ENCODE data around the gene HUWE1.

HUWE1 gene

GRCh38 chrX:53682885-53683555 lies 3.5 kb downstream of the HUWE1 start:
- in situ Hi-C loops (cut with HindIII; ENCODE audit: low pct_unique_long_range_greater_than_20kb, low sequenced_read_pairs), result no loop called here
- peak in 1 of 2 experiments; percentile 71 for DNase-seq (ENCODE audit: low read depth in 1 of 2, low spot score in 1 of 2)
- no peak for TF ChIP-seq JUND (IDR thresholded peaks at IDR 0.05; ENCODE audit: low read depth)

GRCh38 chrX:53681661-53682060 lies 4.9 kb downstream of the HUWE1 start:
- no peak for TF ChIP-seq JUND (IDR thresholded peaks at IDR 0.05; ENCODE audit: low read depth)
- in situ Hi-C loops (cut with HindIII; ENCODE audit: low pct_unique_long_range_greater_than_20kb, low sequenced_read_pairs), result no loop called here
- DNase-seq (ENCODE audit: low read depth in 1 of 2, low spot score in 1 of 2), result no peak

GRCh38 chrX:53678667-53679066 lies 7.9 kb downstream of the HUWE1 start:
- TF ChIP-seq JUND (IDR thresholded peaks at IDR 0.05; ENCODE audit: low read depth), result no peak
- in situ Hi-C loops (cut with HindIII; ENCODE audit: low pct_unique_long_range_greater_than_20kb, low sequenced_read_pairs), result no loop called here
- DNase-seq (ENCODE audit: low read depth in 1 of 2, low spot score in 1 of 2), result peak in 1 of 2 experiments; percentile 31

- in situ Hi-C loops (cut with HindIII; ENCODE audit: low pct_unique_long_range_greater_than_20kb, low sequenced_read_pairs), result no loop called here
- TF ChIP-seq JUND (IDR thresholded peaks at IDR 0.05; ENCODE audit: low read depth), result no peak
- DNase-seq (ENCODE audit: low read depth in 1 of 2, low spot score in 1 of 2), result no peak
Measured at GRCh38 chrX:53677286-53677685, 9.2 kb downstream of the HUWE1 start.

- no peak for DNase-seq (ENCODE audit: low read depth in 1 of 2, low spot score in 1 of 2)
- no peak for TF ChIP-seq JUND (IDR thresholded peaks at IDR 0.05; ENCODE audit: low read depth)
- in situ Hi-C loops (cut with HindIII; ENCODE audit: low pct_unique_long_range_greater_than_20kb, low sequenced_read_pairs), result no loop called here
Measured at GRCh38 chrX:53674581-53674980, 11.9 kb downstream of the HUWE1 start.

- in situ Hi-C loops (cut with HindIII; ENCODE audit: low pct_unique_long_range_greater_than_20kb, low sequenced_read_pairs), result no loop called here
- no peak for TF ChIP-seq JUND (IDR thresholded peaks at IDR 0.05; ENCODE audit: low read depth)
- DNase-seq (ENCODE audit: low read depth in 1 of 2, low spot score in 1 of 2), result no peak
Measured at GRCh38 chrX:53669258-53669657, 17.3 kb downstream of the HUWE1 start.

- no peak for DNase-seq (ENCODE audit: low read depth in 1 of 2, low spot score in 1 of 2)
- no peak for TF ChIP-seq JUND (IDR thresholded peaks at IDR 0.05; ENCODE audit: low read depth)
- in situ Hi-C loops (cut with HindIII; ENCODE audit: low pct_unique_long_range_greater_than_20kb, low sequenced_read_pairs), result no loop called here
Measured at GRCh38 chrX:53666171-53666570, 20.3 kb downstream of the HUWE1 start.

GRCh38 chrX:53660004-53660403 lies 26.5 kb downstream of the HUWE1 start:
- DNase-seq (ENCODE audit: low read depth in 1 of 2, low spot score in 1 of 2), result no peak
- in situ Hi-C loops (cut with HindIII; ENCODE audit: low pct_unique_long_range_greater_than_20kb, low sequenced_read_pairs), result no loop called here
- TF ChIP-seq JUND (IDR thresholded peaks at IDR 0.05; ENCODE audit: low read depth), result no peak

GRCh38 chrX:53659039-53659438 lies 27.5 kb downstream of the HUWE1 start:
- no peak for DNase-seq (ENCODE audit: low read depth in 1 of 2, low spot score in 1 of 2)
- in situ Hi-C loops (cut with HindIII; ENCODE audit: low pct_unique_long_range_greater_than_20kb, low sequenced_read_pairs), result no loop called here
- no peak for TF ChIP-seq JUND (IDR thresholded peaks at IDR 0.05; ENCODE audit: low read depth)

GRCh38 chrX:53656845-53657244 lies 29.7 kb downstream of the HUWE1 start:
- TF ChIP-seq JUND (IDR thresholded peaks at IDR 0.05; ENCODE audit: low read depth), result no peak
- DNase-seq (ENCODE audit: low read depth in 1 of 2, low spot score in 1 of 2), result no peak
- in situ Hi-C loops (cut with HindIII; ENCODE audit: low pct_unique_long_range_greater_than_20kb, low sequenced_read_pairs), result no loop called here

GRCh38 chrX:53654376-53654775 lies 32.1 kb downstream of the HUWE1 start:
- no peak for DNase-seq (ENCODE audit: low read depth in 1 of 2, low spot score in 1 of 2)
- in situ Hi-C loops (cut with HindIII; ENCODE audit: low pct_unique_long_range_greater_than_20kb, low sequenced_read_pairs), result no loop called here
- no peak for TF ChIP-seq JUND (IDR thresholded peaks at IDR 0.05; ENCODE audit: low read depth)

GRCh38 chrX:53644751-53645150 lies 41.8 kb downstream of the HUWE1 start:
- in situ Hi-C loops (cut with HindIII; ENCODE audit: low pct_unique_long_range_greater_than_20kb, low sequenced_read_pairs), result no loop called here
- no peak for TF ChIP-seq JUND (IDR thresholded peaks at IDR 0.05; ENCODE audit: low read depth)
- DNase-seq (ENCODE audit: low read depth in 1 of 2, low spot score in 1 of 2), result no peak

- in situ Hi-C loops (cut with HindIII; ENCODE audit: low pct_unique_long_range_greater_than_20kb, low sequenced_read_pairs), result no loop called here
- no peak for DNase-seq (ENCODE audit: low read depth in 1 of 2, low spot score in 1 of 2)
- no peak for TF ChIP-seq JUND (IDR thresholded peaks at IDR 0.05; ENCODE audit: low read depth)
Measured at GRCh38 chrX:53642337-53642736, 44.2 kb downstream of the HUWE1 start.

GRCh38 chrX:53639257-53639656 lies 47.3 kb downstream of the HUWE1 start:
- in situ Hi-C loops (cut with HindIII; ENCODE audit: low pct_unique_long_range_greater_than_20kb, low sequenced_read_pairs), result no loop called here
- DNase-seq (ENCODE audit: low read depth in 1 of 2, low spot score in 1 of 2), result no peak
- no peak for TF ChIP-seq JUND (IDR thresholded peaks at IDR 0.05; ENCODE audit: low read depth)
